NCI-H128 (cell line): ENCODE results near the gene ZDHHC14.
"Not testable (repeated sequence)": the region's sequence is repeated elsewhere in the genome, so short reads cannot be mapped to it uniquely, and the experiment has no call there.

Experiments
- DNase-seq: peaks from one replicate; lab custom pipeline; 2025; ENCODE audit not compliant: unreplicated experiment; lab: John Stamatoyannopoulos, UW

The ZDHHC14 gene

DNA sequence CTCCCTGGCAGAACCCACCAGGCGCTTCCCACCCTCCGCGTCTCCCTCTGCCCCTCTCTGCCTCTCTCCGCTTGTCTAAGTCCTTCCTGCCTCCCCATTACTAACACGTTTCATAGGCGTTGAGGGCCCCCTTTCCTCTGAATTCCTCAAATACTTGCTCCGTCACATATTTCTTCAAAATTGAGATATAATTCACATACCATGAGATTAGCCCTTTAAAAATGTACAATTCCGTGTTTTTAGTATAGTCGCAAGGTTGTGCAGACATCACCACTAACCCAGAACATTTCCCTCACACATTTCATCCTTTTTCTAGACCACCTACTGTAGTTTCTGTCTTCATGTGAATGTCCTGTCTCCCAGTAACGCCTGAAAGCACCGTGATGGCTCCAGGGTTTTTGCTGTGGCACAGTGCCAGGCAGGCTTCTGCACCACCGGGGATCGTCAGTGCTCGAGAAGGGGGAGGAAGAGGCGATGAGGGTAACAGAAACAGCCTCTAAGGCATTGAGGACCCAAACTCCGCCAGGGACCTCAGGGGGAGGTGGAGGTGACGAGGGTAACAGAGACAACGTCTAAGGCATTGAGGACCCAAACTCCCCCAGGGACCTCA, 300.2 kb downstream of the ZDHHC14 start:
- DNase-seq = no peak

DNA sequence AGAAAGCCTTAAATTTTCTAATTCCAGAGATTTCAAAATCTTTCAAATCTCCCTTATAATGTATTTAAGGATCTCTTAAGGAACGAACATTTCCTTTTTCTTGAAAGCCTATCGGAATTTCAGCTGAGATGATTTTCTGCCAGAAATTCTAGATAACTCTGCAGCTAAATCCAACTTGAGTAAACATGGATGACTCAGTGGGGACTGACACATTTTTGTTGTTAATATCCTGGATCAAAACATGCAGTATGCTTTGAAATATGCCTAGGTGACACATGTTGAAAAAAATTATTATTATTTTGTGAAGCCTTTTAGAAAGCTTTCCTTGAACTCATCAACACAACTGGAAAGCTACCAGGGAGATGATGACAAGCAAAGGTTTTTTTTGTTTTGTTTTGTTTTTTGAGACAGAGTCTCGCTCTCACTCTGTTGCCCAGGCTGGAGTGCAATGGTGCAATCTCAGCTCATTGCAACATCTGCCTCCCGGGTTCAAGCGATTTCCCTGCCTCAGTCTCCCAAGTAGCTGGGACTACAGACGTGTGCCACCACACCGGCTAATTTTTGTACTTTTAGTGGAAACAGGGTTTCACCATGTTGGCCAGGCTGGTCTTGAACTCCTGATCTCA, 302.0 kb downstream of the ZDHHC14 start:
- DNase-seq = no peak

DNA sequence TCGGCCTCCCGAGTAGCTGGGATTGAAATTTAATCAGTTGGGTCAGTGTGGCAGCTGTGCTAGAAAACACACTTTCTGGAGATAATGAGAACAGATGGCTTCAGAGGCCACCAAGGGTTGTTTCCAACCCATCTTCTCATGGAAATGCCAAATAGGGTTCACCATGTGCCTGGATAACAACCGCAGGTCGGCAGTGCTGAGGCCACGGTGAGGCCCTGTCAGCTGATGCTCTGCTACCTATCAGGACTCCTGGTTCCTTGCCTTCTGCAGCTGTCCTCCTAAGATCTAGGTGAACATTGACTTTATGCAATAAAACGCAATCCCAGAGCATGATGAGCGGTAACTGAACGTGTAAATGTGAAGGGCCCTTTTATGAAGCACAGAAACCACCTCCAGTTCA, 302.7 kb downstream of the ZDHHC14 start:
- no peak for DNase-seq

DNA sequence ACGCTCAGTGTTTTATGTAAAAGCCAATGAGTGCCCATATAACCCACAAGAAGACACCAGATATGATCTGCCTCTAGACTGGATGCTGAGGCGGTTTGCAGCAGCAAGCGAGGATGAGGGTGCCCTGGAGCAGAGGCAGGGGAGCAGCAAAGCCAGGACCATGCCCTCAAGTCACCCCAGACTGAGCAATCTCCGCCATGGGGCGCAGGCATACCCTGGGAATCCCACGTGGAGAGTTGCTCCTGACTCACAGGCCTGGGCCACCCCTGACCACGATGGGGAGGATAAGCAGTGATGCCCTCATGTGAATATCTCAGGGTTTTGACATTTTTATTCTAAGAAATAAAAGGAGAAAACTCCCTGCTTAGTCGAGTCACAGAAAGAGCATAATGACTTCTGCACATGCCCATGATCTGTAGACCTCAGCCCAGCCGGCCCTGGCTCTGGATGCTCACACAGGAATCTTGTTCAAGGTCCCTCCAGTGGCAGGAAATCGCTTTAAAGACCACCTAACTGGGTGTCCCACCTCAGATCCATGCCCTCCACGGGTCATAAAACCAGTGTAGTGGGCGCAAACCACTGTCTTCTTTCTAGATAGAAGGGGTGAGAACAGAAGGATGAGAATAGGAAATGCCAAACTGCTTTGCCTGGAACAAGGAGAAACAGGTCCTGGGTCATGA, 303.8 kb downstream of the ZDHHC14 start:
- DNase-seq = no peak

DNA sequence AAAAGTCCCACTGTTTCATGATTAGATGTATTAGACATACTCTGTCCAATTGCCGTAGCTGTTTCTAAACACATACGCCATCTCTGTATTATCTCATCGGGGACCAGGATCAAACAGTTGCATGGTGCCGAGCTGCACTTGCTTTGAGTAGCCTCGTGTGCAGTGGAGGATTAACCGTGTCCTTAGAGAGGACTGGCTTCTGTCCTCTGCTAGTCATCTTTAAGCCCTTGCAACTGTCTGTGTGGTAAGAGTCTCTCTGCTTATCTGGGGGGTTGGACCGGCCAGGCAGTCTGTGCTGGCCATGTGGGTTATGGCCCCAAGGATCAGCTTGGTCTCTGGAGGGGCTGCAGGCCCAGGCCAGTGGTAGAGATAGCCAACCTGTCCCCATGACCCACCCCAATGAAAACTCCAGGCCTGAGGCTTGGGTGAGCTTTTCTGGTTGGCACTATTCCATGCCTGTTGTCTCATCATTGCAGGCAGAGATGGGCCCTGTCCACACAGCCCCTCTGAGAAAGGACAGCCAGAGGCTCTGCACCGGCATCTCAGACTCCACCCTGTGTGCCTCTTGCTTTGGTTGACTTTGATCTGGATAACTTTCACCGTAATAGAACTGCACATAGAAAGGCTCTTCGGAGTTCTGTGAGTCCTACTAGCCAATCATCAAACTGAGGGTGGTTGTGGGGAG, 304.7 kb downstream of the ZDHHC14 start:
- no peak for DNase-seq

DNA sequence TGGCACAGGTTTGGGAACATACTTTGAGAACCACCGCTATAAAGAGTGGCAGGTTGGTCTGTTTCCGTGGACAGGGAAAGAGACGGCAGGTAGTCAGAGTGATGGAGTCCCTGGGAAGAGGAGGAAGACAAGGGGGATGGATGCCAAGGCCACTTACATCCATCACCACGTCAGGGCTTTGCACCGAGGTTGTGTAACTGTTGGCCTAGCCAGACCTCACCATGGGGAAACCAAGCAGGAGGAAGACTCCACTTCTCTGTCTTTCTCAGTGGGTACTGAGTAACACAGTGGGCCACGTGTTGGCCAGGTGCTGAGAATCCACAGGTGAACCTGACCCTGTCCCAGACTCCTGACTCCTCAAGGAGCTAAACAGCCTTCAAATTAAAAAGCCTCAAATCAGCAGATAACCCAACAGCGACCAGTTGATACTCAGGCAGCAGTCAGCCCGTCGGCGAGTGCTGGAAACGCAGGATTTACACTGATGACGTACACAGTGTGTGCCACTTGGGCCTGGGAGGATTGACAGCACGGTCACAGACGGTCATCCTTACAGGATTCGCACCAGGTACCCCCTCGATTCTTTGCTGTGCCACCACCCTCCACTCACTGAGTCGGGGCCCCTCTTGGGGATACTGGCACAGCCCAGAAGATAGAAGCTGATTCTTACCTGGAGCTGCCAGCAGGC, 307.4 kb downstream of the ZDHHC14 start:
- no peak for DNase-seq

DNA sequence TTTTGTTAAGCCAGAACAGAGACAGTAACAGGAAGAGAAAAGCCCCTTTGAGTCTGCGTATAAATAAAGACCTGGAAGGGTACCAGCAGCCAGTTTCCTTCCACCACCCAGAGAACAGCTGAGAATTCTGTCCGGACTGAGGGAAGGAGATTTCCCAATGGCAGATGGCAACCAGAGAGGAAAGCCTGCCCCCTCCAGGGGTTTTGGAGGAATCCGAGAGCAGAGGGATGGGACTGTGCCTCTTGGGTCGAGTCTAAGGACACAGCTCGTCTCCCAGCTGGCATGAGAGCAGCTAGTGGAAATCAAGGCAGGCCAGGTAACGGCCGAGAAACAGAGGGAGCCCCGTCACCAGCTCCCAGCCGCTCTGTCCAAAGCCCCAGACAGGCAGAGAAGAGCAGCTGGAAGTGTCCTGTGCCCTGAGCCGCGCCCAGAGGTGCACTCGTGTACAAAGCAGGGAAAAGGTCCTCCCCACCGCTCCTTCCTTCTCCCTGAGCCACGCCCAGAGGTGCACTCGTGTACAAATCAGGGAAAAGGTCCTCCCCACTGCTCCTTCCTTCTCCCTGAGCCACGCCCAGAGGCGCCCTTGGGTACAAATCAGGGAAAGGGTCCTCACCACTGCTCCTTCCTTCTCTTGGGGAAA, 308.1 kb downstream of the ZDHHC14 start:
- no peak for DNase-seq

DNA sequence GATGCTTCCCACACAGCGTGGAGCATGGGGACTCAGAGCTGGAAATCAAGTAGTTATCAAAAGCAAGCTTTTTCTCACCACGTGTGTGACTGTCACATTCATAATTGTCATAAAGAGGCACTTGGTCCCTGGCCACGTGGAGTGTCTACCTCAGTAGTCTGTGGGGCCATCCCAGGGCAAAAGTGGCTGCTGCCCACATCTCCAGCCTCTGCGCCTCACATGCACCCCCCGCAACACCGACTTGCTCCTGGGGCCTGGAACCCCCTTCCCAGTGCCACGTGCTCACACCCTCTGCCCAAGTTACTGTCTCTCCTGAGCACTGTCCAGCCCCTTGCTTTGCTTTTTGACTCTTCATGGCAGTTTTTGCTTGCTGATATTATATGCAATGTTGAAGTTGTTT, 308.9 kb downstream of the ZDHHC14 start:
- no peak for DNase-seq

DNA sequence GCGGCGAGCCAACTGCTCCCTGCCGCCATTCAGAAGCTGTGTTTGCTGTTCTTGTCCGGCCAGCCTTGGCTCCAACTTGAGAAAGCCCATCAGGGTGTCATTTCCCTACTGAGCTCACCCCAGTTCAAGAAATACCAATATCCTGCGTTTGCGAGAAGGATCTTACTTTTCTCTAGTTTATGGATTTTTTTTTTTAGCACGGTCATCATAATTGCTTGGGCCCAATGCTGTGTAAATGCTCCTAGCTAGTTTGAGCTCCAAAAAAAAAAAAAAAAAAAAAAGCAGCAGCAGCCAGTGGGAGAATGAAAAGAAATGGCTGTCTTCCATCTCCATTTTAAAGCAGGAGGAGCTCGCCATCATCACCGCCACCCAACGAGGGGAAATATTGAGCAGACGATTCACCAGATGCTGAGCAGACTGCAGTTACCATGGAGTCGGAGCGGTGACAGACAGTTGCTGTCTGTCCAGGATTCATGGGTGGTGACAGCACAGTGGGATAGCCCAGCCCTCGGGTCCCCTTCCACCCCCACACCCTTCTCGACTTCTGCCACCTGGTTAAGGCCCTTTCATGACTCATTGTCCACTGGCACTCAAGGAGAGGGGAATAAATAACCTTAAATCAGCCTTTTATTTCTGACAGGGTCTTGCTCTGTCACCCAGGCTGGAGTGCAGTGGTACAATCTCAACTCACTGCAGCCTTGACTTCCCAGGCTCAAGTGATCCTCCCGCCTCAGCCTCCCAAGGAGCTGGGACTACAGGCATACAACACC, 309.6 kb downstream of the ZDHHC14 start:
- no peak for DNase-seq

DNA sequence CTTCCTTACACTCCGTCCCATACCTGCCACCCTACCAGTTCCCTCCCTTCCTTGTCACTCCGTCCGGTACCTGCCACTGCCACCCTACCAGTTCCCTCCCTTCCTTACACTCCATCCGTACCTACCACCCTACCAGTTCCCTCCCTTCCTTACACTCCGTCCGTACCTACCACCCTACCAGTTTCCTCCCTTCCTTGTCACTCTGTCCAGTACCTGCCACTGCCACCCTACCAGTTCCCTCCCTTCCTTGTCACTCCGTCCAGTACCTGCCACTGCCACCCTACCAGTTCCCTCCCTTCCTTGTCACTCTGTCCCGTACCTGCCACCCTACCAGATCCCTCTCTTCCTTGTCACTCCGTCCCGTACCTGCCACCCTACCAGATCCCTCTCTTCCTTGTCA, 310.6 kb downstream of the ZDHHC14 start:
- not testable (repeated sequence) for DNase-seq

DNA sequence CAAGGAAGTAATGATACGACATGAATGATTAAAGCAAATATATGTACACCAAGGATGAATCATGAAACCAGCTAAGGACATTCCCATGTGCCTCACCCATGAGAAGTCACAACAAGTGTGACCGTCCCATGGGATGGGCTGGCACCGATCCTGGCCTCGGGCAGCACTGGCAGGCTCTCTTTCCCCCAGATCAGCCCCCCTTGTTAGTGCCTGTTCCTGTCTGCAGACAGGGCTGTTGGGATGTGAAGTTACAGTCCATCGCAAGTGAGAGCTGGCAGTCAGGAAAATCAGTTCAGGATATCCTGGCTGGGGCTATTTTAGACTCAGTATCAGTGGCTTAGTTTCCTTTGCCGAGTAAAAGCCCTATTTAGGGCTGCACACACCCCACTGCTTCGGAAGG, 312.9 kb downstream of the ZDHHC14 start:
- DNase-seq = no peak

DNA sequence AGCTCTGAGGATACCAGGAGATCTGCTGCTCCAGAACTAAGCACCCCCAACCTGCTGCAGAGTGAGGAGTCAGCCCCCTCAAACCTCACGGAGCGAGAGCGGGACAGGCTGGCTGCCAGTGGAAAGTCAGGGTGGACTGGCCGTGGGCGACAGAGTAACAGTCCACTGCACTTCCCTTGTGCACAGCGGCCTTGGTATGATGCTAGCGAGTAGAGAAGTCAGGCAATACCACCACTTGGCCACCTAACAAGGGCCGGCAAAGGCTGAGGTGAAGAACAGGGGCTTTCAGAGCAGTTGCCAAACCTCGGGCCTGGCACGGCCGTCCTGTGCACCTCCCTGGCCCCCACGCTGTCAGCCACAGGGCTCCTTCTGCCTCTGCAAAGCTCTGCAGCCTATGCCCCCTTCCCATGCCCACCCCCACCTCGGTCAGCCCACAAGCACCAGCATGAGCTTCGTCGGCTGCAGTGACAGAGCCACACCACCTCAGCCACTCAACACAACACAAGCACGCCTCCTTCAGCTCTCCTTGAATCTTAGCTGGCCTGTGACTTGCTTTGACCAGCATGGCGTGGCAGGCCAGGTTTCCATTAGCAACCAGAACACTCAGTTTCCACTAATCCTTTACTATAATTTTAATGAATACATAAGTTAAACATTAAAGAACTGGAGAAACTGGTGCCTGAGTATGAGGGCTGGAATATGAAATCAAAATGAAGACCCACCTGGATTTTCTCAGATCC, 314.5 kb downstream of the ZDHHC14 start:
- no peak for DNase-seq

DNA sequence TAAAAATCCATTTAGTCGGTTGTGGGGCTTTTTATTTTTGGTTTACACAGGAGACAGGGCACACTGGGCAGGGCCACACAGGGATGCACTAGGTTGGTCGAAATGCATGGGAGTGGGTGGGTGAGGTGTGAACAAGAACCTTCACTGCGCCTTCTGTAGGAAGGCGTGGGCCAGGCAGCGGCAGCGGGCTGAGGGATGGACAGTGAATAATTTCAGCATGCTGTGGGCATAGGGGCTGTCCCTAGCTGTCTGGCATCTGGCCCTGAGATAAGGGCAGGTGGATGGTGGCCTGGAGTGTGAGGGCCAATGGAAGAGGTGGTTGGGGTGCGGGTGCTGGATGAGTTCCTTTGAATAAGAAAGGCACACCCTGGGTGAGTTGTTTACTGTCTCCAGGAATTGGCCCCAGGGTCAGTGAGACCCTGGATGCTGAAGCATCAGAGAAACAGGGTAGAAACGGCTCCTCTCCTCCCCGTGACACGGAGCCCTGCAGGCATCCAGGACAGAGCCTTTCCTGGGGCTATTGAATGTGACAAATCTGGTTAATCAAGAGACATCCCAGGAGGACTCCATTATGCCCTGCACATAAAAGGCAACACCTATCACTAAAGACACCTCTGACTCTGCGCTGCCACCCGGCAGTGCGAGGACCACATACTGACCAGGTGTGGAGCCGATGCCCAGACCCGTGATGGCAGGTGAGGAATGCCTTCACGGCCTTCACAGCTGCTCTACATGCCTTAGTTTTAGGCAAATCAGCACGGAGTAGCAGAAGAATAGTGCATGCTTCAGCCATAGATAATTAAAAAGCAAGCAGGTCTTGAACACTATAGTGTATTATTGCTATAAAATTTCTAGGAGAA, 319.0 kb downstream of the ZDHHC14 start:
- DNase-seq = no peak

DNA sequence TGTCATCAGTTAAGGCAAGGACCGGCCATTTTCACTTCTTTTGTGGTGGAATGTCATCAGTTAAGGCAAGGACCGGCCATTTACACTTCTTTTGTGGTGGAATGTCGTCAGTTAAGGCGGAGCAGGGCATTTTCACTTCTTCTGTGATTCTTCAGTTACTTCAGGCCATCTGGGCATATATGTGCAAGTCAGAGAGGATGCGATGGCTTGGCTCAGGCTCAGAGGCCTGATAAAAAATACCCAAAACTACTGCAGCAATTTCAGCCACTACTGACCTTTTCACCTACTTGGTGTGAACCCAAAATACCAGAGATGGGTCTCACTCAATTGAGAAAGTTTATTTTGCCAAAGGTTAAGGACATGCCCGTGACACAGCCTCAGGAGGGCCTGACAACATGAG, 325.4 kb downstream of the ZDHHC14 start:
- DNase-seq = not testable (repeated sequence)

DNA sequence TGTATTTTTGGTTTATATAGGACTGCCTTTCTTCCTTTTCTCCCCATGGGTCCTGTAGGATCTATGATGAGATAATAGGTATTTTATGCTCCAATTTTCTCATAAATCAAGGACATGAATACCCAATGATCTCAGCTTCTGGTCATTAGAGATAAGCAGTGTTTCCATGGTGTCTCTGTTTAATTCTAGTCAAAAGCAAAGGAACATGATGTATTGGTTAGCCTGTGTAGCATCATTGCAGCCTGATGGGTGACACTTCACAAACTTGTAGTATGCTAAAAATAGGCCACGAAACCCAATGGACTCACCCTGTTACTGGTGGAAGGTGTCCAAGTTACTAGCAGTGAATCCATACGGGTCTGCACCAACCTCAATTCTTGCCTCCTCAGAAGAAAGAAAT, 325.9 kb downstream of the ZDHHC14 start:
- DNase-seq = no peak

DNA sequence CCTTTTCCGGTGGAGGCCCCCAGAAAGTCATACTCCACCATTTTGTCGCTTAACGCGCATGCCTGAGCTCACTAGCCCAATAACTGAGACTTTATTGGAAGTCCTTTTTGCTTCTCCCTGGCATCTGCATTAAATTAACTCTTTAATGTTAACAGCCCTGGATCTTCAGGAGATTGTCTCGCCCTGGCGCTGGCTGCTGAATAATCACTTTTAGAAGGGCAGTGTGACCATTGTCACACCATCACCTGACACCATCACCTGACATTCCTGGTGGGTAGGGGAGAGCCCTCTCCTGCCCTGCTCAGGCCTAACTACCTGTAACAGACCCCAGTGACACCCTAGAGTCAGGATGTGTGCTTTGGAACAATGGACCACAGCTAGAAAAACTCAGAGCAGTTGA, 326.6 kb downstream of the ZDHHC14 start:
- no peak for DNase-seq

DNA sequence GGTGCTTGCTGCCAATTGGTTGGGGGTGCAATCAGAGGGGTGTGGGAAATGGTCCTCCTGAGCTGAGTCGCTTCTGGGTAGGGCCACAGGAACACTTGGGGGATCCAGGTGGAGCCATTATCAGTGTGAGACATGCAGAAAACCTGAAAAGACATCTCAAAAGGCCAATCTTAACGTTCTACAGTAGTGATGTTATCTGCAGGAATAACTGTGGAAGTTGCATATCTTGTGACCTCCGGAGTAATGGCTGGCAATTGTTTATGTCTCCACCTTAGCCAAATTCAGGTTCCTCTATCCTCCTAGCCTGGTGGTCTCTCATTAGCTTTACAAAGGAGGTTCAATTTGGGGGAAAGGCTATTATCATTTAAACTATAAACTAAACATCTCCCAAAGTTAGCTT, 327.2 kb downstream of the ZDHHC14 start:
- no peak for DNase-seq

DNA sequence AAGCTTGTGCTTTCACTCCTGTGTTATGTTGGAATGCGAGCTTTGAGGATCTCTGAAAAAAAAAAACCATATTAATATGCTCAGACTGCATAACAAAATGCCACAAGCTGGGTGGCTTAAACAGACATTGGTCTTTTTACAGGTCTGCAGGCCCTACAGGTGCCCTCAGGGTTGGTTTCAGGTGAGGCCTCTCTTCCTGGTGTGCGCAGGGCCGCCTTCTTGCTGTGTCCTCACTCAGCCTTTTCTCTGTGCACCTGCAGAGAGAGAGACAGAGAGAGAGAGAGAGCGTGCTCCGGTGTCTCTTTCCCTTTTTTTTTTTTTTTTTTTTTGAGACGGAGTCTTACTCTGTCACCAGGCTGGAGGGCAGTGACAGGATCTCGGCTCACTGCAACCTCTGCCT, 327.9 kb downstream of the ZDHHC14 start:
- no peak for DNase-seq

DNA sequence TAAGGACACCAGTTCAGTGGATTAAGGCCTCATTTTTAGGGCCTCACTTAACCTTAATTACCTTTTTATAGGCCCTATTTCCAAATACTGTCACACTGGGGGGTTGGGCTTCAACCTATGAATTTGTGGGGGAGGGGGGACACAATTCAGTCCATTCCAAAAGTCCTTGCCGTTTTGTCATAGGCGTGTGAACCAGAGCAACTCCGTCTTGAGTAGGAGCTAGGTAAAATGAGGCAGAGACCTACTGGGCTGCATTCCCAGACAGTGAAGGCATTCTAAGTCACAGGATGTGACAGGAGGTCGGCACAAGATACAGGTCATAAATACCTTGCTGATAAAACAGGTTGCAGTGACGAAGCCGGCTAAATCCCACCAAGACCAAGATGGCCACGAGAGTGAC, 328.6 kb downstream of the ZDHHC14 start:
- DNase-seq = no peak
